ENCODE results near the gene KANSL2. TPM values are rescaled to one million over a fixed set of nuclear protein-coding genes. Genes with fewer than 3 reads are reported as not detected.
"Not testable (repeated sequence)": the region's sequence is repeated elsewhere in the genome, so short reads cannot be mapped to it uniquely, and the experiment has no call there.

Gene KANSL2
- total RNA-seq, 2 donors from 2014 or later, result 74.2 to 101 TPM

DNA sequence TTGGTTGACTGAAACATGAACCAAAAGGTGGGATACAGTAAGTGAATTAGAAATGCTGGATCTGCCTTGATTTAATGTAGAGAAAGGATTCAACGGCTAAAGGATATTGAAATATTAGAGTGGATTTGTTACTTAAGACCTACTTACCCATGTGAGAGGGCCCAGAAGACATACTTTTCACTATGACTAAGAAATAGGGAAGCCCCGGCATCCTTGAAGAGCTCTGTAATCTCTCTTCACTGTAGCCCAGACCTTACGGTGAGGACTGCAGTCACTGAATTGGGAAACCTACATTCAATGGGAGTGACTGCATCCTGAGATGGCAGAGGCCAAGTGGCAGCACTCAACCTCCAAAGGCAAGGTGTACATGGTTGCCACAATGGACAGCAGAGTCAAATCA, 52.5 kb downstream of the KANSL2 start:
- peaks cover 25% of the 10 kb centered on the region for H3K27me3 Mint-ChIP-seq (ENCODE audit: low read depth)
- H3K9me3 Mint-ChIP-seq, result no peaks in the 10 kb centered on the region
- DNase-seq, result no peak
- no peak for ATAC-seq (replicated peaks in 1 of 2)
- H3K4me3 Mint-ChIP-seq, result no peak overlapping the region
- peaks cover 0 to 2% of the 10 kb centered on the region in 2 donors for H3K36me3 Mint-ChIP-seq (ENCODE audit: insufficient read depth in 2 of 2)
- no peak overlapping the region for H3K27ac Mint-ChIP-seq
- no peaks in the 10 kb centered on the region for H3K4me1 Mint-ChIP-seq (ENCODE audit: low read depth)

DNA sequence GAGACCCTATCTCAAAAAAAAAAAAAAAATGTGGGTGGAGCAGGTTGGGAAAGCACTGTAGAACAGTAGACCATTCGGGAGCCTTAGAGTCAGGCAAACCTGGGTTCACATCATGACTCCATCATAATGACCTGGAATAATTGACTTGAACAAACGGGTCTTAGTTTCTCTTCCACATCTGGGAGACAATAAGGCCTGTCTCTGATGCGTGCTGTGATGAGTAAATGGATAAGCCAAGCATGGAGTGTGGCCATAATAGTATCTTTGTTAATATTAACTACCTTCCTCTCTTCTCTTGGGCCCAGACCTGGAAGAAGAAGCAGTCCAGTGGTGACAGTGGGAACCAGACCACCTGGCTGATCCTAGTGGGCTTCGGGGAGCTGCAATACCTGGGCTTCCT, 54.5 kb downstream of the KANSL2 start:
- no peaks in the 10 kb centered on the region for H3K9me3 Mint-ChIP-seq
- no peak for ATAC-seq (replicated peaks in 1 of 2)
- no peaks in the 10 kb centered on the region for H3K4me1 Mint-ChIP-seq (ENCODE audit: low read depth)
- H3K4me3 Mint-ChIP-seq, result no peak overlapping the region
- H3K27me3 Mint-ChIP-seq (ENCODE audit: low read depth), result peaks cover 28% of the 10 kb centered on the region
- no peak overlapping the region for H3K27ac Mint-ChIP-seq
- H3K36me3 Mint-ChIP-seq (ENCODE audit: insufficient read depth in 2 of 2), result no peaks in the 10 kb centered on the region
- no peak for DNase-seq

DNA sequence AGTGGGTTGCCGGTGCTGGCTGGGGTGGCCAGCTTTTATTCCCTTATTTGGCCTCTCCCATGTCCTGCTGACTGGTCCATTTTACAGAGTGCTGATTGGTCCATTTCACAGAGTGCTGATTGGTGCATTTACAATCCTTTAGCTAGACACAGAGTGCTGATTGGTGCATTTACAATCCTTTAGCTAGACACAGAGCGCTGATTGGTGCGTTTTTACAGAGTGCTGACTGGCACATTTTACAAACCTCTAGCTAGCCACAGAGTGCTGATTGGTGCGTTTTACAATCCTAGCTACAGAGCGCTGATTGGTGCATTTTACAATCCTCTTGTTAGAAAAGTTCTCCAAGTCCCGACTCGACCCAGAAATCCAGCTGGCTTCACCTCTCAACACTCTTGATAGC, 59.0 kb downstream of the KANSL2 start:
- peaks cover 40% of the 10 kb centered on the region for H3K27me3 Mint-ChIP-seq (ENCODE audit: low read depth)
- not testable (repeated sequence) for DNase-seq; H3K36me3 Mint-ChIP-seq (ENCODE audit: insufficient read depth in 2 of 2); ATAC-seq (replicated peaks in 1 of 2); H3K9me3 Mint-ChIP-seq; H3K4me3 Mint-ChIP-seq; H3K27ac Mint-ChIP-seq; H3K4me1 Mint-ChIP-seq (ENCODE audit: low read depth)

GRCh38 chr12:48618541-48618940, 63.5 kb downstream of the KANSL2 start:
- Mint-ChIP-seq H3K4me3 (no peak overlapping the region), H3K36me3 (ENCODE audit: insufficient read depth in 2 of 2) (peaks cover 0 to 7% of the 10 kb centered on the region in 2 donors), H3K4me1 (ENCODE audit: low read depth) (no peaks in the 10 kb centered on the region), H3K9me3 (peaks cover 2 to 7% of the 10 kb centered on the region in 2 donors), H3K27ac (no peak overlapping the region), H3K27me3 (ENCODE audit: low read depth) (peaks cover 53% of the 10 kb centered on the region)
- ATAC-seq (replicated peaks in 1 of 2) (peak; percentile 79 to 89), DNase-seq (peak; percentile 74 to 78)

- peaks cover 59% of the 10 kb centered on the region for H3K27me3 Mint-ChIP-seq (ENCODE audit: low read depth)
- H3K27ac Mint-ChIP-seq, result no peak overlapping the region
- H3K4me1 Mint-ChIP-seq (ENCODE audit: low read depth), result no peaks in the 10 kb centered on the region
- H3K9me3 Mint-ChIP-seq, result peaks cover 14 to 16% of the 10 kb centered on the region in 2 donors
- ATAC-seq (replicated peaks in 1 of 2) (no peak), DNase-seq (no peak)
- no peak overlapping the region for H3K4me3 Mint-ChIP-seq
- H3K36me3 Mint-ChIP-seq (ENCODE audit: insufficient read depth in 2 of 2), result peaks cover 5 to 19% of the 10 kb centered on the region in 2 donors
Measured at GRCh38 chr12:48615681-48616080, 66.4 kb downstream of the KANSL2 start.

DNA sequence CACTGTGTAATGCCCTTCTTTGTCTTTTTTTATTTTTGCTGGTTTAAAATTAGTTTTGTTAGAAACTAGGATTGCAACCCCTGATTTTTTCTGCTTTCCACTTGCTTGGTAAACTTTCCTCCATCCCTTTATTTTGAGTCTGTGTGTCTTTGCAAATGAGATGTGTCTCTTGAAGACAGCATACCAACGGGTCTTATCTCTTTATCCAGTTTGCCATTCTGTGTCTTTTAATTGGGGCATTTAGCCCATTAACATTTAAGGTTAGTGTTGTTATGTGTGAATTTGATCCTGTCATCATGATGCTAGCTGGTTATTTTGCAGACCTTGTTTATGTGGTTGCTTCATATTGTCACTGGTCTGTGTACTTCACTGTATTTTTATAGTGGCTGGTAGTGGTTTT, 68.7 kb downstream of the KANSL2 start:
- Mint-ChIP-seq H3K4me3 (no peak overlapping the region), H3K9me3 (peaks cover 17 to 21% of the 10 kb centered on the region in 2 donors), H3K27ac (no peak overlapping the region), H3K36me3 (ENCODE audit: insufficient read depth in 2 of 2) (peaks cover 5 to 22% of the 10 kb centered on the region in 2 donors), H3K4me1 (ENCODE audit: low read depth) (no peaks in the 10 kb centered on the region), H3K27me3 (ENCODE audit: low read depth) (peaks cover 43% of the 10 kb centered on the region)
- ATAC-seq (replicated peaks in 1 of 2), result no peak
- DNase-seq, result no peak

Other genes with a start within 250 kb of the KANSL2 start
- not detected for gene ANP32D, start 209.7 kb downstream of the KANSL2 start, total RNA-seq
- under 1 TPM in 1 of 2 donors, not detected in 1; 0.77 TPM for gene C12orf54, start 199.7 kb downstream of the KANSL2 start, total RNA-seq
- not detected for gene OR8S1, start 156.6 kb downstream of the KANSL2 start, total RNA-seq
- not detected for gene LALBA, start 112.2 kb downstream of the KANSL2 start, total RNA-seq
- gene CCNT1, start 34.5 kb upstream of the KANSL2 start, total RNA-seq, result 100 to 1,000 TPM in 1 of 2 donors, 10 to 100 TPM in 1; 96.6 to 102 TPM
- under 1 TPM; 0.67 to 0.79 TPM for gene ADCY6, start 106.9 kb upstream of the KANSL2 start, total RNA-seq
- 10 to 100 TPM; 15.1 to 16.5 TPM for gene CACNB3, start 136.3 kb upstream of the KANSL2 start, total RNA-seq
- gene DDX23, start 169.9 kb upstream of the KANSL2 start, total RNA-seq, result 100 to 1,000 TPM in 1 of 2 donors, 10 to 100 TPM in 1; 100.0 to 115 TPM
- 1 to 10 TPM; 4.5 to 5.5 TPM for gene RND1, start 183.6 kb upstream of the KANSL2 start, total RNA-seq
- 100 to 1,000 TPM in 1 of 2 donors, 10 to 100 TPM in 1; 67.9 to 107 TPM for gene FKBP11, start 243.3 kb upstream of the KANSL2 start, total RNA-seq

Measured in activated T-cell treated with anti-CD3 and anti-CD28 coated beads, Interleukin-2, amount 50 U/mL, for 72 hours (primary cell).